NCI-H2196 treated with DMSO at 0.1 percent for 48 hours (cell line): Measurements from ENCODE around the gene MYPN.
"Not testable (repeated sequence)": the region's sequence is repeated elsewhere in the genome, so short reads cannot be mapped to it uniquely, and the experiment has no call there.

Source experiments
- DNase-seq: peaks from one replicate; lab custom pipeline; 2025; ENCODE audit not compliant: unreplicated experiment; lab: John Stamatoyannopoulos, UW

The MYPN gene

GRCh38 chr10:68171539-68172080 lies 62.3 kb downstream of the MYPN start:
- no peak for DNase-seq

GRCh38 chr10:68172324-68172723 lies 63.0 kb downstream of the MYPN start:
- DNase-seq: no peak

GRCh38 chr10:68175949-68176348 lies 66.7 kb downstream of the MYPN start:
- DNase-seq: no peak

GRCh38 chr10:68176797-68177196 lies 67.5 kb downstream of the MYPN start:
- DNase-seq: no peak

GRCh38 chr10:68178592-68178991 lies 69.3 kb downstream of the MYPN start:
- DNase-seq: no peak

- no peak for DNase-seq
These were observed 69.7 kb downstream of the MYPN start for GRCh38 chr10:68179016-68179415.

- no peak for DNase-seq
These were observed 71.2 kb downstream of the MYPN start for GRCh38 chr10:68180490-68180889.

- no peak for DNase-seq
These were observed 75.3 kb downstream of the MYPN start for GRCh38 chr10:68184546-68184945.

GRCh38 chr10:68185085-68185484 lies 75.8 kb downstream of the MYPN start:
- no peak for DNase-seq

GRCh38 chr10:68188835-68189234 lies 79.5 kb downstream of the MYPN start:
- no peak for DNase-seq

- DNase-seq: no peak
These were observed 82.8 kb downstream of the MYPN start for GRCh38 chr10:68192113-68192512.

GRCh38 chr10:68194290-68194689 lies 85.0 kb downstream of the MYPN start:
- no peak for DNase-seq

GRCh38 chr10:68195776-68196175 lies 86.5 kb downstream of the MYPN start:
- not testable (repeated sequence) for DNase-seq

GRCh38 chr10:68196701-68197100 lies 87.4 kb downstream of the MYPN start:
- DNase-seq: no peak

GRCh38 chr10:68202960-68203353 lies 93.7 kb downstream of the MYPN start:
- DNase-seq: no peak

GRCh38 chr10:68208424-68209042 lies 99.2 kb downstream of the MYPN start:
- peak; percentile 40 for DNase-seq

GRCh38 chr10:68211669-68212068 lies 102.4 kb downstream of the MYPN start:
- DNase-seq: no peak

GRCh38 chr10:68212721-68213352 lies 103.5 kb downstream of the MYPN start:
- DNase-seq: no peak

GRCh38 chr10:68218786-68219185 lies 109.5 kb downstream of the MYPN start:
- DNase-seq: no peak

GRCh38 chr10:68221196-68221595 lies 111.9 kb downstream of the MYPN start:
- DNase-seq: no peak

- DNase-seq: no peak
These were observed 113.1 kb downstream of the MYPN start for GRCh38 chr10:68222391-68222790.

GRCh38 chr10:68223535-68224165 lies 114.4 kb downstream of the MYPN start:
- DNase-seq: no peak
